GM21737 (cell line): ENCODE measurements around the gene KCNT2.

Experiments
- ATAC-seq: cut with Tn5 transposase; IDR thresholded peaks from one replicate; pipeline ENCODE4 v1.9.1; 2021; ENCODE audit warnings: mild to moderate bottlenecking, moderate library complexity; ENCODE audit not compliant: unreplicated experiment

Gene KCNT2

DNA sequence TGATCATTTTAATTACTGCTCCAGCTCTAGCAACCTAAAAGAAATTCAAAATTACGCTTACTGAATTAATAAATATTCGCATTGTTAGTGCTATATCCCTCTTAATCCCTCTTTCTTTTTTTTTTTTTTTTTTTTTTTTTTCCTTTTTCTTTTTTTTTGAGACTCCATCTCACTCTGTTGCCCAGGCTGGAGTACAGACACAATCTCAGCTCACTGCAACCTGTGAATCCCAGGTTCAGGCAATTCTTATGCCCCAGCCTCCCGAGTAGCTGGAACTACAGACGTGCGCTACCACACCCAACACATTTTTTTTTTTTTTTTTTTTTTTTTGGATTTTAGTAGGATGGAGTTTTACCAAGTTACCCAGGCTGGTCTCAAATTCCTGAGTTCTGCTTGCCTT, 157.1 kb downstream of the KCNT2 start:
- ATAC-seq, result no peak

GRCh38 chr1:196450143-196451095, 157.8 kb downstream of the KCNT2 start:
- no peak for ATAC-seq

- no peak for ATAC-seq
These were observed 158.8 kb downstream of the KCNT2 start for GRCh38 chr1:196449460-196449859.

- no peak for ATAC-seq
These were observed 162.5 kb downstream of the KCNT2 start for GRCh38 chr1:196445775-196446174.

- ATAC-seq, result no peak
These were observed 163.6 kb downstream of the KCNT2 start for GRCh38 chr1:196444634-196445033.

GRCh38 chr1:196442366-196442765, 165.9 kb downstream of the KCNT2 start:
- no peak for ATAC-seq

- no peak for ATAC-seq
These were observed 167.5 kb downstream of the KCNT2 start for GRCh38 chr1:196440711-196441110.

GRCh38 chr1:196438329-196438728, 169.9 kb downstream of the KCNT2 start:
- no peak for ATAC-seq

DNA sequence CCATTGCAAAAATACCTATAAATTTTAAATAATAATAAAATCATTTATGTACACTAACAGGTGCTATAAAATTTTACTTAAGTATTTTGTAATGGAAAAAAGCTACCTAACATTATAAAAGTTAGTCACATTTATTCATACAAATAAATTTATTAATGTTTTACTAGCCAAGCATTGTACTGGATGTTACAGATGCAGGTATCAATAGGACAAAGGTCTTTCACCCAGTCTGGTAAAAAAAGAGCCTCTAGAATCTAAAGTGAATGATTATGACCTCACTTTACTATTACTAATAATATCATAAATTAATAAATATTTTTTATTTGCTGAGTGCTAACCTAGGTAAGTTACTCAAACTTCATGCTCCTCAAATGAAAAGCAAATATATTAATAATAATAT, 170.6 kb downstream of the KCNT2 start:
- no peak for ATAC-seq

- ATAC-seq, result no peak
These were observed 175.2 kb downstream of the KCNT2 start for GRCh38 chr1:196433000-196433399.

GRCh38 chr1:196427976-196428734, 180.1 kb downstream of the KCNT2 start:
- ATAC-seq, result no peak

- no peak for ATAC-seq
These were observed 182.7 kb downstream of the KCNT2 start for GRCh38 chr1:196425513-196425912.

GRCh38 chr1:196423612-196424011, 184.6 kb downstream of the KCNT2 start:
- ATAC-seq, result no peak

GRCh38 chr1:196418772-196419171, 189.5 kb downstream of the KCNT2 start:
- ATAC-seq, result no peak

GRCh38 chr1:196415978-196416377, 192.3 kb downstream of the KCNT2 start:
- ATAC-seq, result no peak

DNA sequence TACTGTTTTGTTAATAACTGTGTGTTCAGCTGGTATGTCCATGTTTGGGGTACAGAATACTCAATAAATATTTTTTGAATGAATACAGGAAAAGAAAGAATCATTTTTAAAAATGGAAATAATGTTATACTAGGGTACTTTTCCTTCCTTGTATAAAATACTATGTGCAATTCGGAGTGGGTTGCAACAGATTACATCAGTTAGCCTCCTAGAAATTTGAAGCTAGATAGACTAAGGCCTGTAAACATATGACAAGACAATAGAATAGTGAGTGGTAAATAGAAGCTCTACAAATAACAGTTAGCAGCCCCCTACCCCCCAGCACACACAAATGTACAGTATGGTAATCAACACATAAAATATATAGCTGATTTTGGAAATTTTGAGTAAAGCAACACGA, 195.9 kb downstream of the KCNT2 start:
- ATAC-seq, result no peak

DNA sequence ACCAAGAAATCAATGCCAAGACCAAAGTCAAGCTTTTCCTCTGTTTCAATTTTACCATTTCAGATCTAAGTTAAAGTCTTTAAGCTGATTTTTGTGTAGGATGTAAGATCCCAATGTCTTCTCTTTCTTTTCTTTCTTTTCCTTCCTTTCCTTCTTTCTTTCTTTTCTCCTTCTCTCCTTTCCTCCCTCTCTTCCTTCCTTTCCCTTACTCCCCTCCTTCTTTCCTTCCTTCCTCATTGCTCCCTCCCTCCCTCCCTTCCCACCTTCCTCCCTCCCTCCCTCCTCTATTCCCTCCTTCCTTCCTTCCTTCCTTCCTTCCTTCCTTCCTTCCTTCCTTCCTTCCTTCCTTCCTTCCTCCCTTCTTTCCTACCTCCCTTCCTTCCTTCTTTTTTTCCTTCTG, 197.5 kb downstream of the KCNT2 start:
- no peak for ATAC-seq

DNA sequence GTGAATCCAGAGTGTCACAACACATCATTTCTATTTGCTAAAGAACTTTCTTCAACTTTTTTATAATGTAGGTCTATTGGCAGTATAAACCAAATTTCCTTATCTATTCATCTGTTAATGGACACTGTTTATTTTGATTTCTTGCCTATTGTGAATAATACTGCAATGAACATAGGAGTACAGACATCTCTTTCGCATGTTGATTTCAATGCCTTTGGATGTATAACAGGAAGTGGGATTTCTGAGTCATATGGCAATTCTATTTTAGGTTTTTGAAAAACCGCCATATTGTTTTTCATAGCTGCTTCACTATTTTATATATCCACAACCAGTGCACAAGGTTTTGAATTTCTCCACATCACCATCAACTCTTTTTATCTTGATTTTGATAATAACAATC, 198.7 kb downstream of the KCNT2 start:
- ATAC-seq, result no peak

- ATAC-seq, result no peak
These were observed 200.7 kb downstream of the KCNT2 start for GRCh38 chr1:196407358-196408051.

- ATAC-seq, result no peak
These were observed 202.4 kb downstream of the KCNT2 start for GRCh38 chr1:196405839-196406238.
